HL-60 (cell line): ENCODE results near the gene HMGCL.
A peak's percentile ranks its signal among the peaks of the same experiment; 100 is the strongest.
"Not testable (repeated sequence)": the region's sequence is repeated elsewhere in the genome, so short reads cannot be mapped to it uniquely, and the experiment has no call there.

Experiments
- DNase-seq, 2 experiments: peaks; one replicate each; pipeline ENCODE4 v3.0.0-alpha.2; 2010 to 2020; ENCODE audit warnings: low read depth in 1 of 2, low spot score in 1 of 2
- H3K27ac ChIP-seq: fragments of 250-450 bp; sonication (Bioruptor Pico); replicated peaks from 2 replicates; pipeline ENCODE4 v1.5.1; 2020; ENCODE audit warnings: mild to moderate bottlenecking, moderate library complexity
- H3K27me3 ChIP-seq: fragments of 250-450 bp; sonication (Bioruptor Pico); 2 replicates; pipeline ENCODE4 v1.5.1; 2021; ENCODE audit warnings: mild to moderate bottlenecking, moderate library complexity; ENCODE audit not compliant: insufficient read depth, poor library complexity, severe bottlenecking
- H3K4me3 ChIP-seq: replicated peaks from 2 replicates; pipeline ENCODE4 v1.5.1; 2011; ENCODE audit warnings: mild to moderate bottlenecking, control low read depth, low read length; ENCODE audit not compliant: insufficient read depth
- CTCF ChIP-seq: IDR thresholded peaks from one replicate; pipeline ENCODE4 v1.5.1; 2011; ENCODE audit warnings: low read length, control low read depth, inconsistent platforms; ENCODE audit not compliant: insufficient read depth
- GABPA ChIP-seq: IDR thresholded peaks from 2 replicates; pipeline ENCODE4 v1.6.1; 2012; ENCODE audit warnings: low read depth
- POLR2AphosphoS5 ChIP-seq: IDR thresholded peaks from 2 replicates; pipeline ENCODE4 v1.6.1; 2012; ENCODE audit warnings: low read depth
- REST ChIP-seq: IDR thresholded peaks from 2 replicates; pipeline ENCODE4 v1.6.1; 2012; ENCODE audit warnings: low read depth; ENCODE audit not compliant: insufficient replicate concordance
- SPI1 ChIP-seq: IDR thresholded peaks from 2 replicates; pipeline ENCODE4 v1.6.1; 2012; ENCODE audit warnings: low read depth, mild to moderate bottlenecking, borderline replicate concordance

The HMGCL gene

GRCh38 chr1:23854568-23854967 lies 29.3 kb upstream of the HMGCL start:
- Histone ChIP-seq H3K4me3 (no peak overlapping the region), H3K27ac (no peak overlapping the region), H3K27me3 (no peaks in the 10 kb centered on the region)
- TF ChIP-seq CTCF (no peak), GABPA (no peak), SPI1 (no peak), POLR2AphosphoS5 (no peak), REST (no peak)
- peak in 1 of 2 experiments; percentile 23 for DNase-seq

GRCh38 chr1:23853124-23853523 lies 27.9 kb upstream of the HMGCL start:
- not testable (repeated sequence) for DNase-seq, H3K4me3 ChIP-seq, H3K27me3 ChIP-seq, H3K27ac ChIP-seq

- H3K27me3 ChIP-seq, H3K4me3 ChIP-seq, DNase-seq, H3K27ac ChIP-seq: not testable (repeated sequence)
Observed at GRCh38 chr1:23851406-23851805, 26.2 kb upstream of the HMGCL start.

GRCh38 chr1:23848673-23849616 lies 23.7 kb upstream of the HMGCL start:
- Histone ChIP-seq H3K27ac (no peak overlapping the region), H3K4me3 (no peak overlapping the region), H3K27me3 (no peaks in the 10 kb centered on the region)
- TF ChIP-seq SPI1 (no peak), POLR2AphosphoS5 (no peak)
- DNase-seq, result no peak

GRCh38 chr1:23847482-23848095 lies 22.4 kb upstream of the HMGCL start:
- not testable (repeated sequence) for DNase-seq, H3K27me3 ChIP-seq, H3K4me3 ChIP-seq, H3K27ac ChIP-seq

GRCh38 chr1:23845163-23845562 lies 19.9 kb upstream of the HMGCL start:
- DNase-seq, result peak in 1 of 2 experiments; percentile 36
- Histone ChIP-seq H3K4me3 (no peak overlapping the region), H3K27ac (peak overlapping the region; percentile 13; the same call in 1 of the 2 replicates), H3K27me3 (no peaks in the 10 kb centered on the region)
- TF ChIP-seq CTCF (no peak), GABPA (no peak), SPI1 (no peak), REST (no peak), POLR2AphosphoS5 (no peak)
